ENCODE data around the gene CXCL11.
A peak's percentile ranks its signal among the peaks of the same experiment; 100 is the strongest.
"Not testable (repeated sequence)": the region's sequence is repeated elsewhere in the genome, so short reads cannot be mapped to it uniquely, and the experiment has no call there.

CXCL11 gene

DNA sequence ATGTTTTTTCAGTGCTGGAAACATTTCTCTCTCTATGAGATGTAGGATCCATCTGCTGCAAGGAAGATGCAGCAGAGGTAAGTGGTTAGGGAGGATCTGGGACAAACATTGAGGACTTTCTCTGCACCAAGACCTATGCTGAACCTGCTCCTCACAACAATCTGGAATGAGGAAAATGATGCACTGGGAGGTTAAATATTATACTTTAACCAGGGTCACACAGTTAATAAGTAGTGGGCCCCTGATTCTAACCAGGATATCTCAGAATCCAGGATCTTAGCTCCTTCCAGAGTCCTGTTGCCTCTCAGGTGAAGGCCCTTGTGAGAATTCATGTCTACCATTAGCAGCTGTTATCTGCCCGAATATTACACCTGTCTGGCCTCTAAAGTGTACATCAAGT lies 35.6 kb downstream of the CXCL11 start:
- DNase-seq, result no peak

- not testable (repeated sequence) for DNase-seq
Measured at GRCh38 chr4:75998525-75999147, 37.2 kb downstream of the CXCL11 start.

DNA sequence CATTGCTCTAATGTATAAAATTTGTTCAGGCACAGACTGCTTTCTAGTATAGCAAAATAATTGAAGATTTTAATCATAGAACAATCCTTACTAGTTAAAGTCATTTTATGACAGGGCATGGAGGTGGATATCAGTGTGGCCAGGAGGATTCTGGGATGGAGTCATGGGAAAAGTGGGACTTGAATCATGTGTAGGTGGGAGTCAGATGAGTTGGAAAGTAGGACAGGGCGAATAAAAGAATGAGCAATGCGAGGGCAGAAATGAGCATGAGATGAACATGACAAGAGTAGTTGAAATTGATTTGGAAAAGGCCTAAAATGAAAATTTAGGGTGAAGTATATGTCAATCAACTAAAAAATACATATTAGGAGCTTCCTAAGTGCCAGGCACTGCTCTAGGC lies 37.9 kb downstream of the CXCL11 start:
- no peak for DNase-seq

DNA sequence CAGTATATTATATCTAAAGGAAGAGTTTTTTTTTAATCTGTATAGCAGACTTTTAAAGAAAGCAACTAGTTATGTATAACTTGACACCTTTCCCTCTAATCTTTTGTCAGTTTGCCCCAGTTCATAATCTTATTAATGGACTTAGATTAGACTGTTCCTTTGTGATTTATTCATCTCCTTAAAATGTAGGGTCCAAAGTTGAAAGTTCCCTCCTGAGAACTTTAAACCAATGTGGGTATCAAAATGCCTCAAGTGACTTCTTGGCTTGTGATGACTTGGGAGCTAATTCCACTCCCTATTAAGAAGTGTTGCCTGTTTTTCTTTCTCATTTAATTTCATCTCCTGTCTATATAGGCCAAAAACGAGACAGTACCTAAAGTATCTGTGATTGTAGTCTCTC lies 38.8 kb downstream of the CXCL11 start:
- no peak for DNase-seq

GRCh38 chr4:75995727-75996126 lies 40.1 kb downstream of the CXCL11 start:
- peak; percentile 86 for DNase-seq

DNA sequence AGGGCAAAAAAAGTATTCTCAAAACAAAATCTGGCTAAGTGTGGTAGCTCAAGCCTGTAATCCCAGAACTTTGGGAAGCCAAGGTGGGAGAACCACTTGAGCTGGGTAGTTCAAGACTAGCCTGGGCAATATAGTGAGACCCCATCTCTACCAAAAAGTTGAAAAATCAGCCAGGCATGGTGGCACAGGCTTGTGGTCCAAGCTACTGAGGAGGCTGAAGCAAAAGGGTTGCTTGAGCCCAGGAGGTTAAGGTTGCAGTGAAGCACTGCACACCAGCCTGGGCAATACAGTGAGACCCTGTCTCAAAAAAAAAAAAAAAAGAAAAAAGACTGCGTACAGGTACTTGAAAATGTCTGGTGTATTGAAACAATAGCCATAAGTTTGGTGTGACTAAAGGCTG lies 43.4 kb downstream of the CXCL11 start:
- DNase-seq, result no peak

- peak; percentile 27 for DNase-seq
Measured at GRCh38 chr4:75989846-75990528, 45.9 kb downstream of the CXCL11 start.

DNA sequence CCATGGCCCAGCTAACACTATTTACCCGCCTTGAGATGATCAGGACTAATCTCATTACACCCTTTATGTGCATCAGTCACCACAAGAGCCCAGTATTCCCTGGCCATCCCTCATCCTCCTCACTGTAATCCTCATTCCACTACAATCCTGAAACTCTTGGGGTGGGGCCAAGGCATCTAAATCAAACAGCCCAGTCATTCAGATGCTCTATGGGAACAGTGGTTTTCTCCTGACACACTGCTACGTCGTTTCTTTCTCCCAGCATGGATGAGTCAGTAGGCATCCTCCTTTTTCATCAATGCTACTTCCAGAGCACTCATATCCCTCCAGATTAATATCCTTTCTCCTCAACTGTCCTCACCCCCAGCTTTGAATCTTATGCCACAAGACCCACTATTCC lies 50.8 kb downstream of the CXCL11 start:
- no peak for DNase-seq
